HG02623 (cell line): Measurements from ENCODE around the gene FOXN4.

Experiments
- ATAC-seq: cut with Tn5 transposase; IDR thresholded peaks from one replicate; pipeline ENCODE4 v1.9.1; 2021; ENCODE audit warnings: moderate library complexity; ENCODE audit not compliant: unreplicated experiment

Gene FOXN4

DNA sequence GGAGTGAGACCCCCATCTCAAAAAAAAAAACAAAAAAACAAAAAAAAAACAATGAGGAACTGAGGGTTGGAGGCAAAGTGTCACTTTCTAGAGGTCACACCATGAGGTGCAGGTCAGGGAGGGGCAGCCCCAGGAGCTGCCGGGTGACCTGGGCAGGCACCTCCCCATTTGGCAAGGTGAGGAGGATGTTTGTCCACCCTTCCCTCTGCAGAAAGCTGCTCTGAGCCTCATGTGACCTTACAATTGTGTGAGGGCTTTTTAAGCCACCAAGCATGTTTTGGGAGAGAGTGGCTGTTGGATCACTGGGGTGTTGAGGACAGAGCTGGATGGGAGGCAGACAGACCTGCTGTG lies 49.6 kb downstream of the FOXN4 start:
- no peak for ATAC-seq

DNA sequence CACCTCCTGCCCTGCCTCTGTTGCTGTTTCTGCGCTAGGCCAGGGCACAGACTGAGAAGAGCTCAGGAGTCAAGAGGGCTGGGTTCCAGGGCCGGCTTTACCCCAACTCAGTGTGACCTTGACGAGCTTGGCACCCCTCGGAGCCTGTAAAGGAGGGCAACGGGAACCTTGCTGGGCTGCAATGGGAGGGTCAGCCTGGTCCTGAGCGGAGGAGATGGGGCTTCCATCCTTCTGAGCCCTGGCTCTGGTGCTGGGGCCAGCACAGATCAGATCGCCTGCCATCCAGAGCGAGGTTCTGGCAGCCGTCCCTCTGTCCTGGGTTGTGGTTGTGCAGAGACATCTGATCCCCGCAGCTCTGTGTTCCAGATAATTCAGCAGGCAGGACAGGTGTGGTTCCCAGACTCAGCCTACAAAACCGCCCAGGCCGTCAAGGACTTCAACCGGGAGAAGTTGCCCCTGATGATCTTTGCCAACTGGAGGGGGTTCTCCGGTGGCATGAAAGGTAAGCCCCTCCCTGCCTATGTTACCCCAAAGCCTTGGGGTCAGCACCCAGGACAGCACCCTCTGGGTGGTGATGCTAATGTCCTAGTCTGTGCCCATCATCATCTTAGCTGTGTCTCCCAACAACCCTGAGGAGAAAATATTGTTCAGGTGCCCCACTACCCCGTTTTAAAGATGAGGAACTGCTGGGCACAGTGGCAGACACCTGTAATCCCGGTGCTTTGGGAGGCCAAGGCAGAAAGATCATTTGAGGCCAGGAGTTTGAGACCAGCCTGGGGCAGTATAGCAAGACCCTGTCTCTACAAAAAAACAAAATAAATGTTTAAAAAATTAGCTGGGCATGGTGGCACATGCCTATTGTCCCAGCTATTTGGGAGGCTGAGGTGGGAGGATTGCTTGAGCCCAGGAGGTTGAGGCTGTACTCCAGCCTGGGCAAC lies 50.2 kb downstream of the FOXN4 start:
- ATAC-seq: no peak

DNA sequence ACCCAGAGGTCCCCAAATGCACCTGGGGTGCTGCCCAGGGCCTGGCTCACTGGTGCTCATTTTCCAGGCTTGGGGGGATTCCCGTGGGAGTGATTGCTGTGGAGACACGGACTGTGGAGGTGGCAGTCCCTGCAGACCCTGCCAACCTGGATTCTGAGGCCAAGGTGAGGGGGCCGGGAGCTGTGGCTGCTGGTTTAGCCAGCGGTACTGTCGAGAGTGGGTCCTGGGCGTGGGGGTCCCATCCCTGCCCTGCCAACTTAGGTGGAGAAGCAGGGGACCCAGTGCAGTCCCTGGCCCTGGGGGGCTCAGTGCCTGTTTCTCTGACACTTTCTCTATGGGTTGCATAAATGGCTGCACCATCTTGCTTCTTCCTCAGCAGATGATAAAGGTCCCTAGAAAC lies 50.9 kb downstream of the FOXN4 start:
- no peak for ATAC-seq

DNA sequence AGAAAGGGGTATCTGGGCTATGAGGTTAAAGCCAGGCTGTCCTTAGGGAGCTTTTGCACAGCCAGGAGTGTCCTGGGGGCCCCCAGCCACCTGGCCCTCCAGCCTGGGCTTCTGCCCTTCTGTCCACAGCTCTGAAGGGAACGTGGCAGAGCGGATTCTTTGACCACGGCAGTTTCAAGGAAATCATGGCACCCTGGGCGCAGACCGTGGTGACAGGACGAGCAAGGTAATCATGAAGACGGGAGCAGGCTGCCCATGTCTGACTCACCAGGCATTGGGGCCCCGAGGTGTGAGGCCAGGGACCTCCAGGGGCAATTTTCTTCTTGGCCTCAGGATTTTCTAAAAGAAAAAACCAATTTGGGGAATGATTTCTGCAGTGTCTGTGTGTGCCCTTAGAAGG lies 53.1 kb downstream of the FOXN4 start:
- ATAC-seq: no peak

DNA sequence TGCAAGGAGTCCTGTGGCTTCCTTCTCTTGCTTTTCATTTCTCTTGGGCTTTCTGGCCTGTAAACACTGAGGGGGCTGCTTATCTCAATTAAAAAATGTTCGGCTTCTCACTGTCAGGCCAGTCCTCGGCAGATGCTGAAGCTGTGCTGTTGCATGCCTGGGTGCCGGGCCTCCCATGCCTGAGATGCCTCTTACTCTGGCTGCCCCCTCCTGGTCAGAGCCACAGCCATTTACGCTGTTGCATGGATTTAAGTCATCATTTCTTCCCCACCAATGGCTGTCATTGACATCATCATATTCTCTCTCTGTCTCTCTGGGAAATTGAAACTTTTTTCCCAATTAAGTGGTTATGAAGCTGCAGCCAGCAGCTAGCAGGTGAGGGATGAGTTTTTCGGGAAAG lies 53.7 kb downstream of the FOXN4 start:
- no peak for ATAC-seq

DNA sequence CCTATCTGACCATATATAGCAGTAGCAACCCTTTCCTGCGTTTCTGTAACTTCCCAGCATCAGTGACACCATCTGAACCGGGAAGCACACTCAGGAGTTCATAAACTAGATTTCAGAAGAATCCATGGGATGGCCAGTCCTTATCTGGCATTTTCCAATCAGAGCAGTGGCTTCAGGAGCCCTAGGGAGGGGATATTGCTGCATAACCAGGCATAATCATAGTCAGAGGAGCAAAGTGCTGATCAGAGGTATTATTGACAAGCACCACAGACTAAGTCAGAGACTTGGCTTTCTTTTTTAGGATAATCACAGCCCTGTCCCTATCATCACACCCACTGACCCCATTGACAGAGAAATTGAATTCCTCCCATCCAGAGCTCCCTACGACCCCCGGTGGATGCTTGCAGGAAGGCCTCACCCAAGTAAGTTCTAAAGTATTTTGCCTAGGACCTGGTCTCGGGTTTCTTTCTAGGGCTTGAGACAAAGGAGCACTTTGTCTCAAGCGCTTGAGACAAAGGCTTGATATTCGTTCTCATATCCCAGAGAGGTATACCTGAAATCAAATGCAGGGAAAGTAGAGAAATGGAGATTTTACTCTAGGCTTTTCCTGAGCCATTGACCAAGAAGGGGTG lies 55.1 kb downstream of the FOXN4 start:
- no peak for ATAC-seq

DNA sequence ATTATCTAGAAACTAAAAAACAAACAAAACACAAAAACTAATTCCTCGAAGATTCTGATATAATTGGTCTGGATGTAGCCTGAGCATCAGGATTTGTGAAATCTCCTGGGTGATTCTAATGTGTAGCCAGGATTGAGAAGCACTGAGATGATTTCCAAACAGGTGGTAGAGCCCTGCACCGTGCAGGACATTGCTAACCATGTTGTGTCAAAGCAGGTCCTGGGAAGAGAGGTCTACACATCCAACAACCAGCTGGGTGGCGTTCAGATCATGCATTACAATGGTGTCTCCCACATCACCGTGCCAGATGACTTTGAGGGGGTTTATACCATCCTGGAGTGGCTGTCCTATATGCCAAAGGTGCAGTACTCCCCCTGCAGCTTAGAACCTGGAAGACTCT lies 56.3 kb downstream of the FOXN4 start:
- ATAC-seq: no peak

DNA sequence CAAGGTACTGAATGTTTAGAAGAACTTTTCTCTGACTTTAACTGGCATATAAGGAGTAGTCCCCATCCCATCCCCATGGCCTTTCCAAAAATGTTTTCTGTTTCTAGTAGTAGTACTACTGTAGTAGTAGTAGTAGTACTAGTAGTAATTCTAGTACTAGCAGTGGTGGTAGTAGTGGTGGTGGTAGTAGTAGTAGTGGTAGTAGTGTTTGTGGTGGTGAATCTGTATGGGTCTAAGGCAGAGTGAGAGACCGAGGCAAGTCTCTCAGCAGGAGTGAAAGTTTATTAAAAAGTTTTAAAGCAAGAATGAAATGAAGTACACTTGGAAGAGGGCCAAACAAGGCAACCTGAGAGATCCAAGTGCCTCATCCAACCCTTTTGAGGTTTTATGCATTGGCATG lies 58.6 kb downstream of the FOXN4 start:
- ATAC-seq: no peak

DNA sequence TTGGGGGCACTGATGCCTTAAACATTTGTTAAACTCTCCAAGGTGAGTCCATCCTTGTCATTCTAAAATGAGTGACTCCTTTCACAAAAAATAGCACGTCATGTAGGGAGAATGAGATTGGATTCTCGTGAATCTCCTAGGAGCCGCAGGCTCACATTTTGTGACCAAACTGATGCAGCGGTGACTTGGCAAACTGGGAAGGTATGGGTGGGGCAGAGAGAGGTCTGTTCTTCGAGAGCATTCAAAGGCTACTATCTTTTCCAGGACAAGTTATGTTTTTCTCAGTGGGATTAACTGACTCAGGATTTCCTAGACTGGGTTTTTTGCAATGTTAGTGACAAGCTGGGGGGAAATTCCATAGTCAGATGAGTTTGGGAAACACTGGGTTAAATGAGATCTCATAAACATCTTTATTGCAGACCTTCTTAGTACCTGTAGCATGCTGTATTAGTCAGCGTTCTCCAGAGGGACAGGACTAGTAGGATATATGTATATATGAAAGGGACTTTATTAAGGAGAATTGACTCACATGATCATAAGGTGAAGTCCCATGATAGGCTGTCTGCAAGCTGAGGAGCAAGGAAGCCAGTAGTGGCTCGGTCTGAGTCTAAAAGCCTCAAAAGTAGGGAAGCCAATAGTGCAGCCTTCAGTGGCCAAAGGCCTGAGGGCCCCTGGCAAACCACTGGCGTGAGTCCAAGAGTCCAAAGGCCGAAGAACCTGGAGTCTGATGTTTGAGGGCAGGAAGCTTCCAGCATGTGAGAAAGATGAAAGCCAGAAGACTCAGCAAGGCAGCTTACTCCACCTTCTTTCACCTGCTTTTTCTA lies 61.0 kb downstream of the FOXN4 start:
- ATAC-seq: no peak

DNA sequence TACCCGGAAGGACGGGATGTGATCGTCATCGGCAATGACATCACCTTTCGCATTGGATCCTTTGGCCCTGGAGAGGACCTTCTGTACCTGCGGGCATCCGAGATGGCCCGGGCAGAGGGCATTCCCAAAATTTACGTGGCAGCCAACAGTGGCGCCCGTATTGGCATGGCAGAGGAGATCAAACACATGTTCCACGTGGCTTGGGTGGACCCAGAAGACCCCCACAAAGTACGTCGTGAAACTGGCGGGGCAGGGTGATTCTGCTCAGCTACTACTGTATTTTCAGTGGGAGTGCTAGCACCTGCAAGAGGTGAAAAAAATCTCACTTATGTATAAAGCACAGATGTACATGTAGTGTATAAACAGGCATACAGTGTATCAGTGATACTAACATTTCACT lies 62.9 kb downstream of the FOXN4 start:
- ATAC-seq: no peak

DNA sequence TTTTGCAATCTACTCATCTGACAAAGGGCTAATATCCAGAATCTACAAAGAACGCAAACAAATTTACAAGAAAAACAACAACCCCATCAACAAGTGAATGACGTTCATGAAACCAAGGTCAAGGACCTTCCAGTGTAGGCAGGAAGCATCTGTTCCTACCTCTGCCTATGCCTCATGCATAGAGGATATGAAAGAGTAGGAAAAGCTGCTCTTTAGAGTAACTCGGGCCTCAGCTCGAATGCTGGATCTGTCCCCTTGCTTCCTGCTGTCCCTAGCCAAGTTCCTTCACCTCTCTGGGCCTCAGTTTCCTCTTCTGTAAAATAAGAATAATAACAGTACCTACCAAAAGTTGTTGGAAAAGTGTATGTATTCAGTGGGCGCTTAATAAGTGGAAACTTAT lies 65.0 kb downstream of the FOXN4 start:
- no peak for ATAC-seq

DNA sequence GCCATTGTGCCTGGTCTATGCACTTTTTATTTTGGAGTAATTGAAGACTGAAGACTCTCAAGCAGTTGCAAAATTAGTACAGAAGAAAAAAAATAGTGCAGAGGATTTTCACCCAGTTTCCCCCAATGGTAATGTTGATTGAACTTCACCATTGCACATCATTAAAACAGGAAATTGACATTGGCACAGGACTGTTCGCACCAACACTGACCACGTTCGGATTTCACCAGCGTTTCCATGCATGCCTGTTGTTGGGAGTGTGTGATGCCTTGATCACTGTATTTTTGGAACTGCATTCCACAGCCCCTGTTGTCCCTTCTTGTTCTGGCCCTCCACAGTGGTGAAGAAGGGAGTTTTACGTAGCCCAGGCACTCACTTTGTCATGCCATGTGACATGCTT lies 67.1 kb downstream of the FOXN4 start:
- no peak for ATAC-seq

DNA sequence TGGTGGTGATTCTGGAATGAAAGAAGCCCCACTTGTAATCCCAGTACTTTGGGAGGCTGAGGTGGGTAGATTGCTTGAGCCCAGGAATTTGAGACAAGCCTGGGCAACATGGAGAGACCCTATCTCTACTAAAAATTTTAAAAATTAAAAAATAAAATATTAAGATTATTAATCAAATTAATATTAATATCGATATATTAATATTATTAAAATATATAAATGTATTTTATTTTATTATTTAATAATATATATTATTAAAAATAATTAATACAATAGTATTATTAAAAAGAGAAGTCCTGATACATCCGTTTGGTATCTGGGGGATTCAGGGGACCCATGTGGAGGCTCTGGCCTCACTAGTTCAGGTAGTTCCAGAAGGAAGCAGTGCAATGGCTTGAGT lies 68.7 kb downstream of the FOXN4 start:
- ATAC-seq: no peak

DNA sequence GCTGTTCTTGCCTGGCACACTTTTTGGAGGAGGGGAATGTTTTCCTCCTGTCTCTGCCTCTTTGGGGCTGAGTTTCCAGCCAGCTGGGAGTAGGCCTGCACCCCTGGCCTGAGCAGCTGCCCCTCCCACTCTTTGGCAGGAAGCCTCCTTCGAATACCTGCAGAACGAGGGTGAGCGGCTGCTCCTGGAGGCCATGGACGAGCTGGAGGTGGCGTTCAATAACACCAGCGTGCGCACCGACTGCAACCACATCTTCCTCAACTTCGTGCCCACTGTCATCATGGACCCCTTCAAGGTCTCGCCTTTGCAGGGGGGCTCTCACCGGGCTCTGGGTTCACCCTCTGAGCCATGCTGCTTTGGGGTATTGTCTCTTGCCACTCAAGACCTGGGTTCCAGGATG lies 69.4 kb downstream of the FOXN4 start:
- no peak for ATAC-seq

DNA sequence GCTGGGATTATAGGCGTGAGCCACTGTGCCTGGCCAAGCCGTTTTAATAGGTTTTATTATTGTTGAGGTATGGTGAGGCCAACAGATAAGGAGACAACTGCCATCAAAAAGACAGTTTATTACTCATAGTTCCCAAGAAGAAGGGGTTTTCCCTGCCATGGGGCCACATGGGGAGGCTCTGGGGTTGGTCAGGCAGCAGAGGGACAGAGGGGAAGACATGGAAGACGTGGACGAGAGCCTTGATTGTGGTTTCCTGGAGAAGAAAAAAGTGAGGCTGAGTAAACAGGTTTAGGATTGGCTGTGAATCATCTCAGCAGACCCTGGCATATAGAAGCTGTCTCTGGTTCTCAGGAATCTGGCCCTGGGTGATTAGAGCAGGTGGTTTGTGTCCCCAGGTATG lies 69.9 kb downstream of the FOXN4 start:
- ATAC-seq: no peak

DNA sequence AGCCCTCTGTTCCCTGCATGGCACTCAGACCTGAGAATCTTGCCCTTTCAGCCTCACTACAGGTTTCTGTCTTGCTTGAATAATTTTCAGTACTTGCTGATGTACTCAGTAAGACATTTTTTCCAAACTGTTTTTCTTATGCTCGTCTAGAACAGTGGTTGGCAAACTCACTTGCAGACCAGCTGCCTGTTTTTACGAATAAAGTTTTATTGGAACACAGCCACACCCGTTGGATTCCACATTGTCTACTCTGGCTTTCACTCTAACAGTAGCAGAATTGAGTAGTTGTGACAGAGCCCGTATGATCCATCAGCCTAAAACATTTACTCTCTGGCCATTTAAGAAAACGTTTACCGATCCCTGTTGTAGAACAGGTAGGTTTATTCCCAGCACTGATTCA lies 72.8 kb downstream of the FOXN4 start:
- ATAC-seq: no peak

DNA sequence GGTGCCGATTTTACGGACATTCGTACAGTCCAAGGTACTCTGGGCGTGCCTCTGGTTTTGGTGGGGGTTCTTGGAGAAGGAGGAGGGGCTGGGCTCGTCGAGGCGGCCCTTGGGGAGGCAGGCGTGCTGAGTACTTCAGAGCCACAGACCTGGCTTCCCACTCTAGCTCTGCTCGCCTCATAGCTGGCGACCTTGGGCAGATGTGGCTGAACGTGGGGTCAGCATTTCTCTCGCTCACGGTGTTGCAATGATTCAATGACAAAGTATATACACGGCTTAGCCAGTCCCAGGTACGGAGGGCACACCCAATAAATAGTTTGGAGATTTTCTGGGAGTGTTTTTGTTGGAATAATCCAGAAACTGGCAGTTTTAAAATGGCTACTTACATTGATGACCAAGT lies 75.1 kb downstream of the FOXN4 start:
- ATAC-seq: no peak

DNA sequence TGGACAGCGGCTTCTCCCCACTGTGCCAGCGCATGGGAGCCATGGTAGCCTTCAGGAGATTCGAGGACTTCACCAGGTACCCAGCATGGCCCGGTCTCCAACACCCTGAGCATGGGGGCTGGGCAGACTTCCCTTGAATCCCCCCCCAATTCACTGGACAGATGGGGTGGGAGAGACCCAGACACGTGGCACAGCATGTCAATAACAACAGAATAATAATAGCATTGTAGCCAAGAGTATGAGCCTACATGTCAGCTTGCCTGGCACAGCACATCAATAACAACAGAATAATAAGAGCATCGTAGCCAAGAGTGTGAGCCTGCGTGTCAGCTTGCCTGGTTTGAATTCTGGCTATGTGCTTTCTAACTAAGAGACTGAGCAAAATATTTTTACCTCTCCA lies 76.4 kb downstream of the FOXN4 start:
- ATAC-seq: no peak

DNA sequence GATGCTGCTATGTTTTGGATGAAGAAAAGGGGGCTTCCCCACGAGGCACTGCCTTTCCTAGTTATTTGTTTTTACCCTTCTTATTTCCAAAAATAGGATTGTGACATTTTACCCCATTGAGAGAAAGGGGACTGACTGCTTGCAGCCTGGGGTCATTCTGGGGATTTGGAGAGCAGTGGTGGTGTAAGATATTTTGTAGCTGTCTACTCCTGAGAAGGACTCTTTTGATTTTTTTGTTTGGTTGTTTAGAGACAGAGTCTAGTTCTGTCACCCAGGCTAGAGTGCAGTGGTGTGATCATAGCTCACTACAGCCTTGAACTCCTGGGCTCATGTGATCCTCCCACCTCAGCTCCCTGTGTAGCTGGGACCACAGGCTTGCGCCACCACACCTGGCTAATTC lies 78.9 kb downstream of the FOXN4 start:
- ATAC-seq: no peak

DNA sequence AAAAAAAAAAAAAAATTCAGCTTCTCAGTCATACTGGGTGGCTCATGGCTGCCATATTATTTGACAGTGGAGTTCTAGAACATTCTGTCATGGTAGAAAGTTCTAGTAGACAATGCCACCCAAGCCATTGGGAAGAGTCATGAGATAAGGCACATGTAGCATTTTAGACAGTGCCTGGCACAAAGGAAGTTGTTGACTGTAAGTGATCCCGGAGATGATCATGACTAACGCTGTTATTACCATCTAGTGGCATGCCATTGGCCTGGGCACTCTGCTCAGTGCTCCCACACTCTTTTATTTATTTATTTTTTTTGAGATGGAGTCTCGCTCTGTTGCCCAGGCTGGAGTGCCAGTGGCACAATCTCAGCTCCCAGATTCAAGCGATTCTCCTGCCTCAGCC lies 80.4 kb downstream of the FOXN4 start:
- no peak for ATAC-seq
